GM08714 (cell line): ENCODE results near the gene ITGB4.

Experiments
- H3K4me3 ChIP-seq: fragments of 200-500 bp; sonication (Bioruptor generic); 2 replicates; pipeline ENCODE4 v1.5.1; 2014; ENCODE audit warnings: mild to moderate bottlenecking, low read length, inconsistent platforms
- ZNF274 ChIP-seq: IDR thresholded peaks from 2 replicates; pipeline ENCODE4 v1.6.1; 2012; ENCODE audit warnings: mild to moderate bottlenecking, low read depth, low read length

The ITGB4 gene

GRCh38 chr17:75731086-75731715 lies 9.9 kb downstream of the ITGB4 start:
- H3K4me3 ChIP-seq = no peak overlapping the region
- no peak for TF ChIP-seq ZNF274

GRCh38 chr17:75731716-75732498 lies 10.6 kb downstream of the ITGB4 start:
- no peak for TF ChIP-seq ZNF274
- H3K4me3 ChIP-seq = no peak overlapping the region

DNA sequence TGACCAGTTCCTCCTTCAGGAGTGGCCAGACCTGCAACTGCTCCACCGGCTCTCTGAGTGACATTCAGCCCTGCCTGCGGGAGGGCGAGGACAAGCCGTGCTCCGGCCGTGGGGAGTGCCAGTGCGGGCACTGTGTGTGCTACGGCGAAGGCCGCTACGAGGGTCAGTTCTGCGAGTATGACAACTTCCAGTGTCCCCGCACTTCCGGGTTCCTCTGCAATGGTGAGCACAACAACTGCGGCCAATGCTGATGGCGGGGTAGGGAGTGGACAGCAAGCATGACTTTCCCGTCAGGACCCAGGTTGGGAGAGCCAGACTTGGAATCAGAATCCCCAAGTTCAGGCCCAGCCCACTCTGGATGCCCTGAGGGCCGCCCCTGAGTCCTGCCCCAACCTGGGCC lies 12.2 kb downstream of the ITGB4 start:
- TF ChIP-seq ZNF274 = no peak
- H3K4me3 ChIP-seq = no peak overlapping the region

- H3K4me3 ChIP-seq = no peak overlapping the region
- no peak for TF ChIP-seq ZNF274
Observed at GRCh38 chr17:75734674-75735294, 13.5 kb downstream of the ITGB4 start.

GRCh38 chr17:75736173-75736835 lies 15.0 kb downstream of the ITGB4 start:
- no peak overlapping the region for H3K4me3 ChIP-seq
- no peak for TF ChIP-seq ZNF274

DNA sequence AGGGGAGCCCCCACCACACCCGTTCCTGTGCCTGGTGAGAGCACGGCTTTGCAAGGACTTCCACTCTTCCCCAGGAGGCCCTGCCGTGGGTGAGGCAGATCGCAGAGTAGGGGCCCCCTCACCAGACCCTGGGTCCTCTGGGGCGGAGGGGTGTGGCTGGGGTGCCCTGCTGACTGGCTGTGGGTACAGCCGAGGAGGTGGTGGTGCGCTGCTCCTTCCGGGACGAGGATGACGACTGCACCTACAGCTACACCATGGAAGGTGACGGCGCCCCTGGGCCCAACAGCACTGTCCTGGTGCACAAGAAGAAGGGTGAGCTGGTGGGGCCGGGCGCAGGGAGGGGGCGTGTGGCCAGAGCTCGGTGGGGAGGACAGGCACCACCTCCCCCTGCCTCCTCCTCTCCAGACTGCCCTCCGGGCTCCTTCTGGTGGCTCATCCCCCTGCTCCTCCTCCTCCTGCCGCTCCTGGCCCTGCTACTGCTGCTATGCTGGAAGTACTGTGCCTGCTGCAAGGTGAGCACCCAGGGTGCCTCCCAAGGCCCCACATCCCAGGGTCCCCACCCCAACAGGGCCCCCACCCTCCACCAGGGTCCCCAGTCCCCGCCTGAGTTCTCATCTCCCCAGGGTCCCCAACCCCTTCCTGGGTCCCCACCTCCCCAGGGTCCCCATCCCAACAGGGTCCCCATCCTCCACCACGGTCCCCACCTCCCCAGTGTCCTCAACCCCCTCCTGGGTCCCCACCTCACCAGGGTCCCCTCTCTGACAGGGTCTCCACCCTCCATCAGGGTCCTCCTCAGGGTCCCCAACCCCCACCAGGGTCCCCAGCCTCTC lies 16.1 kb downstream of the ITGB4 start:
- no peak for TF ChIP-seq ZNF274
- H3K4me3 ChIP-seq = no peak overlapping the region

DNA sequence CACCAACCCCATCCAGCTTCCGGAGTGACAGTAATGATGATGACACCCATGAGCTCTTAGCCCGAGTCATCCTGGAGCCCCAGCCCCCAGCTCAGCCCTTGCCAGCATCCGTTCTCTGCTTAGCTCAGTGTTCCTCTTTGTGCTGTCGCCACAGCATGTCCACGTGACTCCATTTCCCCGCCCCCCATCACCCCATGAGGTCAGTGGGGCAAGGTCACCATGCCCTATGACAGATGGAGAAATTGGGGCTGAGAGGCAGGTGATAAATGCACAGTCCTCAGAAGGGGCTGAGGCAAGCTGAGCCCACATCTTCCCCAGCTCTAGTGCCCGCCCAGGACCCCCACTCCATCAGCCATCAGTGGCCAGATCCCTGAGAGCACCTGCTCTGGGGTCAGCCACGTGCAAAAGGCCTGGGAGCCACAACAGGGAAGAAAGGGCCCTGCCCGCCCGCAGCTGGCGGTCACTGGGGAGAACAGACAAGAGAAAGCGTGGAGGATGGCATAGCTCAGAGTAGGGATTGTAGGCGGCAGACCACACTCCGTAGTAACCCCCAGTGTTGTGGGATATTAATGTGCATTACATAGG lies 17.1 kb downstream of the ITGB4 start:
- no peak for TF ChIP-seq ZNF274
- H3K4me3 ChIP-seq = no peak overlapping the region

- no peak for TF ChIP-seq ZNF274
- H3K4me3 ChIP-seq = no peak overlapping the region
Observed at GRCh38 chr17:75739174-75739573, 17.9 kb downstream of the ITGB4 start.

GRCh38 chr17:75739801-75740200 lies 18.5 kb downstream of the ITGB4 start:
- TF ChIP-seq ZNF274 = no peak
- H3K4me3 ChIP-seq = no peak overlapping the region

GRCh38 chr17:75740215-75740614 lies 19.0 kb downstream of the ITGB4 start:
- no peak overlapping the region for H3K4me3 ChIP-seq
- no peak for TF ChIP-seq ZNF274

GRCh38 chr17:75740631-75741077 lies 19.4 kb downstream of the ITGB4 start:
- no peak overlapping the region for H3K4me3 ChIP-seq
- TF ChIP-seq ZNF274 = no peak

- H3K4me3 ChIP-seq = no peak overlapping the region
- no peak for TF ChIP-seq ZNF274
Observed at GRCh38 chr17:75742337-75742736, 21.1 kb downstream of the ITGB4 start.

DNA sequence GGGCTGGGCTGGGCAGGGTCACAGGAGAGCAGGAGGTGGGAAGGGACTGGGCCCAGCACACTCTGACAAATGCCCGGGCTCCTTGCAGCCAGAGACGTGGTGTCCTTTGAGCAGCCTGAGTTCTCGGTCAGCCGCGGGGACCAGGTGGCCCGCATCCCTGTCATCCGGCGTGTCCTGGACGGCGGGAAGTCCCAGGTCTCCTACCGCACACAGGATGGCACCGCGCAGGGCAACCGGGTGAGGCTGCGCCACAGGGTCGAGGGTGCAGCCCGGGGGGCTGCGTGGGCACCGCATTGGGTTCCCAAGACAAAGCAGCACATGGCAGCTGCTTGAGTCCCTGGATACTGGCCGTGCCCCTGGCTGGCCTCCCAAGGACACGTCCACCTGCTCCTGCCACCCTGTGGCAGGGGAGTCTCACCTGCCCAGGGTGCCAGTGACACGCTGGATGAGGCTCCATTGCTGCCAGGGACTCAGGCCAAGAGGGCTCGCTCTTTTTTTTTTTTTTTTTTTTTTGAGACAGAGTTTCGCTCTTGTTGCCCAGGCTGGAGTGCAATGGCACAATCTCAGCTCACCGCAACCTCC lies 22.5 kb downstream of the ITGB4 start:
- no peak for TF ChIP-seq ZNF274
- H3K4me3 ChIP-seq = no peak overlapping the region
